CD8-positive, alpha-beta memory T cell (primary cell): Measurements from ENCODE around the gene CUL5. TPM values are rescaled to one million over a fixed set of nuclear protein-coding genes. Genes with fewer than 3 reads are reported as not detected.
"Not testable (repeated sequence)": the region's sequence is repeated elsewhere in the genome, so short reads cannot be mapped to it uniquely, and the experiment has no call there.

Source experiments
- CTCF ChIA-PET: fragments of 350-600 bp; sonication (Branson Sonifier 250); formaldehyde crosslinking; loops from one replicate; lab custom pipeline; 2021; ENCODE audit warnings: antibody characterized with exemption; lab: Charles Lee
- POLR2A ChIA-PET: fragments of 350-600 bp; sonication (Branson Sonifier 250); formaldehyde crosslinking; loops from one replicate; lab custom pipeline; 2021; ENCODE audit warnings: antibody characterized with exemption; lab: Charles Lee
- DNase-seq, 5 donors: peaks; one replicate each; pipeline versions ENCODE4 v3.0.0 to v3.0.0-alpha.2; 2020 to 2022; ENCODE audit warnings: mixed read lengths in 1 of 5
- H3K27ac ChIP-seq: one replicate; pipeline ENCODE4 v1.7.0; 2013; ENCODE audit warnings: low read depth, mild to moderate bottlenecking, low read length, moderate library complexity
- H3K27me3 ChIP-seq: 2 replicates; pipeline ENCODE4 v1.7.0; 2013; ENCODE audit warnings: low read length, mild to moderate bottlenecking; ENCODE audit not compliant: insufficient read depth, poor library complexity, severe bottlenecking
- H3K36me3 ChIP-seq: 2 replicates; pipeline ENCODE4 v1.7.0; 2013; ENCODE audit warnings: mild to moderate bottlenecking, low read length, moderate library complexity; ENCODE audit not compliant: insufficient read depth
- H3K4me1 ChIP-seq: 2 replicates; pipeline ENCODE4 v1.7.0; 2013; ENCODE audit warnings: mild to moderate bottlenecking, low read length, moderate library complexity; ENCODE audit not compliant: insufficient read depth
- H3K4me3 ChIP-seq: 2 replicates; pipeline ENCODE4 v1.7.0; 2013; ENCODE audit warnings: mild to moderate bottlenecking, low read length
- H3K9me3 ChIP-seq: 2 replicates; pipeline ENCODE4 v1.7.0; 2013; ENCODE audit warnings: mild to moderate bottlenecking, low read length
- H3K27ac Mint-ChIP-seq, 8 donors: one replicate each; pipeline ENCODE4 v1.8.0; 2020 to 2021; ENCODE audit warnings: mixed read lengths in 8 of 8, mild to moderate bottlenecking in 6 of 8, inconsistent platforms in 3 of 8, moderate library complexity in 3 of 8
- H3K27me3 Mint-ChIP-seq, 2 donors: one replicate each; pipeline ENCODE4 v1.8.0; 2020 to 2021; ENCODE audit warnings: mixed read lengths in 2 of 2, mild to moderate bottlenecking in 1 of 2, moderate library complexity in 1 of 2
- H3K36me3 Mint-ChIP-seq, 3 donors: one replicate each; pipeline ENCODE4 v1.8.0; 2020 to 2021; ENCODE audit warnings: mixed read lengths in 3 of 3, inconsistent platforms in 1 of 3, mild to moderate bottlenecking in 1 of 3
- H3K4me1 Mint-ChIP-seq, 3 donors: one replicate each; pipeline ENCODE4 v1.8.0; 2020 to 2021; ENCODE audit warnings: mixed read lengths in 3 of 3, inconsistent platforms in 1 of 3, mild to moderate bottlenecking in 1 of 3
- H3K4me3 Mint-ChIP-seq, 7 donors: one replicate each; pipeline ENCODE4 v1.8.0; 2020 to 2021; ENCODE audit warnings: mixed read lengths in 7 of 7, mild to moderate bottlenecking in 6 of 7, moderate library complexity in 4 of 7, inconsistent platforms in 2 of 7
- H3K9me3 Mint-ChIP-seq, 5 donors: one replicate each; pipeline ENCODE4 v1.8.0; 2020 to 2022; ENCODE audit warnings: mixed read lengths in 5 of 5, mild to moderate bottlenecking in 3 of 5, moderate library complexity in 2 of 5, inconsistent platforms in 1 of 5
- polyA plus RNA-seq: library from polyadenylated mRNA; unstranded; fragments of 300-500 nt; fragmentation: Illumina TruSeq; gene quantifications from one replicate; pipeline ENCODE4 v1.2.3, GENCODE V29; 2021
- total RNA-seq, 2 experiments: library from RNA; stranded (reverse); gene quantifications; one replicate each; pipeline ENCODE4 v1.2.3, GENCODE V29; 2021

Gene CUL5
- total and polyA plus RNA-seq, 3 experiments from 2014 or later: 39.0 to 42.9 (median 41.8) TPM

- H3K36me3 ChIP-seq: peaks cover 12% of the 10 kb centered on the region
- CTCF ChIA-PET: no interaction called here
- H3K4me1 ChIP-seq: no peaks in the 10 kb centered on the region
Measured at GRCh38 chr11:108097179-108097578, 88.5 kb downstream of the CUL5 start.

DNA sequence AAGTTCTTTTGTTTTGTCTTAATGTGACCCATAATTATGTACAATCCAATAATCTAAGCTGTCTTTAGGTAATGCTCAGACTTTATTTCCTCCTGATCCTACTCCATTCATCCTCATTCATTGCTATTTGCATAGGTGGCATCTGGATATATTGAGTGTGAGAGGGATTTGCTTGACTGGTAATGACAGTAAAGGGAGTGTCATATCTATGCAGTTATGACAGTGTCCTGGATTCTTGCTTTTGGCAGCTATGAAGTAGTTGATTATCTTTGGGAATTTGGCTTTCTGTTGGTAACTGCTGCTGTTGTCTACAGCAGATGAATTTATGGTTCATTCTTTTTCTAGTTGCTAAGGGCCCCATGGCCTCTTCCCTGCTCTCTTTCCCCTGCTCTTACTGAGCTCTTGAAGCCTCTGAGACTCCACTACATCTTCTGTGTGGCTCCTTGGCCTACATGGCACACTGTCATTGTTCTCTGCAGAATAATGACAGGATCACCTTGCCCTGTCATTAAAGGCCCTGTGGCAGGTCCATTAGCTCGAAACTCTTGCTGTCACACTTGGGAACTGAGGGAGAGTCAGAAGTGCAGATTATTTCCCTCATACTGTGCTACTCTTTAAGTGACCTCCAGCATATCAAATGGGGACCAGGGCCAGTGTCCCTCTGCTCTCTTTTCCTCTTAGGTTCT lies 92.5 kb downstream of the CUL5 start:
- H3K4me3 ChIP-seq: no peak overlapping the region
- no peaks in the 10 kb centered on the region for H3K27me3 Mint-ChIP-seq
- H3K27ac Mint-ChIP-seq: peak overlapping the region in 5 of 8 donors; percentile 19 to 86 (median 45)
- H3K4me3 Mint-ChIP-seq: no peak overlapping the region
- H3K9me3 ChIP-seq: no peaks in the 10 kb centered on the region
- ChIA-PET CTCF (no interaction called here), POLR2A (no interaction called here)
- DNase-seq: no peak
- H3K4me1 Mint-ChIP-seq: no peaks in the 10 kb centered on the region
- no peaks in the 10 kb centered on the region for H3K4me1 ChIP-seq
- no peaks in the 10 kb centered on the region for H3K9me3 Mint-ChIP-seq
- no peaks in the 10 kb centered on the region for H3K27me3 ChIP-seq
- H3K36me3 ChIP-seq: peaks cover 5% of the 10 kb centered on the region
- H3K27ac ChIP-seq: no peak overlapping the region
- peaks cover 4 to 72% (median 12%) of the 10 kb centered on the region in 3 donors for H3K36me3 Mint-ChIP-seq

More at GRCh38 chr11:108097179-108097578, 88.5 kb downstream of the CUL5 start:
- H3K9me3 ChIP-seq: no peaks in the 10 kb centered on the region
- H3K27me3 ChIP-seq: no peaks in the 10 kb centered on the region
- peak overlapping the region in 3 of 8 donors; percentile 27 to 72 (median 37) for H3K27ac Mint-ChIP-seq
- POLR2A ChIA-PET: no interaction called here
- no peaks in the 10 kb centered on the region for H3K4me1 Mint-ChIP-seq
- H3K27me3 Mint-ChIP-seq: no peaks in the 10 kb centered on the region
- H3K9me3 Mint-ChIP-seq: no peaks in the 10 kb centered on the region
- no peak for DNase-seq
- no peak overlapping the region for H3K4me3 Mint-ChIP-seq
- H3K27ac ChIP-seq: no peak overlapping the region
- H3K36me3 Mint-ChIP-seq: peaks cover 0 to 70% (median 19%) of the 10 kb centered on the region in 3 donors
- no peak overlapping the region for H3K4me3 ChIP-seq

DNA sequence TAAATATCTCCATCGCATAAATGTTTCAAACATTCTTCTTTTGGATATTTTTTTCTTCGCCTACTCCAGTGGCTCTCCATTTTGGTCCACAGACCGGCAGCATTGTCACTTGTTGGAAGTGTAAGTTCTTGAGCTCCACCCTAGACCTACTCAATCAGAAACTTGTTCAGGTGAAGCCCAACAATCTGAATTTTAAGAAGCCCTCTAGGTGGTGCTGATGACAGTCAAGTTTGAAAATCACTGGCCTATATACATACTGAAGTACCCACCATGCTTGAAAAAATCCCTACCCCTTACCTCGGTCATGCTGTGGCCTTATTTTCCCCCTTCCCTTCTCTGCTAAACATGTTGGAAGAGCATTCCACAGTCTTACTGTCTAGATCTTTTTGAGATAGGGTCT lies 102.4 kb downstream of the CUL5 start:
- Histone ChIP-seq H3K27ac (no peak overlapping the region), H3K36me3 (no peaks in the 10 kb centered on the region), H3K9me3 (no peaks in the 10 kb centered on the region), H3K4me1 (no peaks in the 10 kb centered on the region), H3K27me3 (no peaks in the 10 kb centered on the region), H3K4me3 (no peak overlapping the region)
- no peak for DNase-seq
- no peaks in the 10 kb centered on the region for H3K27me3 Mint-ChIP-seq
- peaks cover 0 to 3% (median 0%) of the 10 kb centered on the region in 3 donors for H3K4me1 Mint-ChIP-seq
- H3K27ac Mint-ChIP-seq: peak overlapping the region in 5 of 8 donors; percentile 2 to 55 (median 52)
- H3K36me3 Mint-ChIP-seq: peaks cover 0 to 7% (median 0%) of the 10 kb centered on the region in 3 donors
- no peak overlapping the region for H3K4me3 Mint-ChIP-seq
- ChIA-PET CTCF (no interaction called here), POLR2A (no interaction called here)
- no peaks in the 10 kb centered on the region for H3K9me3 Mint-ChIP-seq

DNA sequence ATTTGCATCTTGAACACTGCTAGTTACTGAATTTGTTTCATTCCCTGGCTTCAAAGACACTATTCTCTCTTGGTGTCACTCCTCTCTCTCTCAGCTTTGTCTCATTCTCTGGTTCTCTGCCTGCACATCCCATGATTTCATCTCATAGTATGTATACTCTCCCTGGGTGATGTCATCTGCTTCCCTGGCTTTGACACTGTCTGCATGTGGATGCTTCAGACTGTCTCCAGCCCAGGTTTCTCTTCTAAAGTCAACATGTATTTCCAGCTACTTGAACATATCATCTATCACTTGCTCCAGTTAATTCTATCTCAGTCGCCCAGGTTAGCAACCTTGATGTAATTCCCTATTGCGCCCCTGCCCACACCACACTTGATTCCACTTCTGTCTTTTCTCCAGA lies 103.4 kb downstream of the CUL5 start:
- Mint-ChIP-seq H3K36me3 (peaks cover 0 to 6% (median 0%) of the 10 kb centered on the region in 3 donors), H3K27me3 (no peaks in the 10 kb centered on the region), H3K4me3 (no peak overlapping the region), H3K9me3 (no peaks in the 10 kb centered on the region), H3K4me1 (peaks cover 0 to 3% (median 0%) of the 10 kb centered on the region in 3 donors), H3K27ac (peak overlapping the region in 7 of 8 donors; percentile 1 to 91 (median 51))
- H3K4me3 ChIP-seq: no peak overlapping the region
- H3K4me1 ChIP-seq: no peaks in the 10 kb centered on the region
- H3K36me3 ChIP-seq: no peaks in the 10 kb centered on the region
- H3K9me3 ChIP-seq: no peaks in the 10 kb centered on the region
- no peaks in the 10 kb centered on the region for H3K27me3 ChIP-seq
- ChIA-PET POLR2A (no interaction called here), CTCF (interaction anchor here (1.2 to 1.7 kb wide), 3 partner anchors 10 to 103 kb away, joined by 3 to 4 read pairs (median 3); partner anchors contain the start of genes ACAT1 and CUL5)
- H3K27ac ChIP-seq: no peak overlapping the region
- no peak for DNase-seq

GRCh38 chr11:108115500-108116140 lies 106.9 kb downstream of the CUL5 start:
- Histone ChIP-seq H3K27me3 (no peaks in the 10 kb centered on the region), H3K27ac (no peak overlapping the region), H3K4me3 (no peak overlapping the region), H3K9me3 (no peaks in the 10 kb centered on the region), H3K36me3 (no peaks in the 10 kb centered on the region), H3K4me1 (peaks cover 2% of the 10 kb centered on the region)
- H3K36me3 Mint-ChIP-seq: peaks cover 0 to 5% (median 0%) of the 10 kb centered on the region in 3 donors
- H3K4me3 Mint-ChIP-seq: no peak overlapping the region
- DNase-seq: no peak
- ChIA-PET CTCF (no interaction called here), POLR2A (no interaction called here)
- no peaks in the 10 kb centered on the region for H3K27me3 Mint-ChIP-seq
- H3K4me1 Mint-ChIP-seq: peaks cover 0 to 3% (median 2%) of the 10 kb centered on the region in 3 donors
- H3K27ac Mint-ChIP-seq: peak overlapping the region in 2 of 8 donors; percentile 18 to 58
- H3K9me3 Mint-ChIP-seq: no peaks in the 10 kb centered on the region

DNA sequence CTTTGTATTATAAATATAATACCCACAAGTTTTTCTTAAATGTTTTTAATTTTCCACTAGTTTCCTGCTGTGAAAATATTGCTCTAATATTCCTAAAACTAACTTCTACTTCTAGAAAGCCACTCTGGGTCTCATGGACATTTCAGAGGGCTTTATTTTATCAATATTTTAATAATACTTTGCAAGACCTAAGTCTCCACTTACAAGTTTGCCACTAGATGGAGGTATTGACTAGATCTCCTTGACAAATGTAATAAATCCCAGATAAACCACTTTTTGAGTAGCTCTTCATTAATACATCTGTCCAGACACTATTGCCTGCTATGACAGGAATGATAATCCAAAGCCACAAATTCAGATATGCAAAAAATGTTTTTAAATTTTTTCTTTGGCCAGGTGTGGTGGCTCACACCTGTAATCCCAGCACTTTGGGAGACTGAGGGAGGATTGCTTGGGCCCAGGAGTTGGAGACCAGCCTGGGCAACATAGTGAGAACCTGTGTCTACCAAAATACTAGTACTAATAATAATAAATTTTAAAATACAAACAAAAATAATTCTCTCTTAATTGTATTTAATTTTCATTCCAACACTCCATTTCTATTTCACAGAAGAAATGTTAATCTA lies 109.2 kb downstream of the CUL5 start:
- ChIA-PET CTCF (interaction anchor here (0.6 to 2.2 kb wide), 9 partner anchors 10 to 541 kb away, joined by 3 to 7 read pairs (median 3); no protein-coding TSS in a partner anchor), POLR2A (interaction anchor here (0.6 kb wide), 1 partner anchor 18 kb away, joined by 3 read pairs; no protein-coding TSS in a partner anchor)
- peaks cover 13 to 17% (median 13%) of the 10 kb centered on the region in 3 donors for H3K4me1 Mint-ChIP-seq
- no peaks in the 10 kb centered on the region for H3K36me3 ChIP-seq
- no peak overlapping the region for H3K4me3 ChIP-seq
- peak overlapping the region in 1 of 8 donors; percentile 46 for H3K27ac Mint-ChIP-seq
- peaks cover 19% of the 10 kb centered on the region for H3K4me1 ChIP-seq
- H3K9me3 ChIP-seq: no peaks in the 10 kb centered on the region
- H3K36me3 Mint-ChIP-seq: peaks cover 0 to 4% (median 0%) of the 10 kb centered on the region in 3 donors
- no peaks in the 10 kb centered on the region for H3K9me3 Mint-ChIP-seq
- no peaks in the 10 kb centered on the region for H3K27me3 ChIP-seq
- H3K27me3 Mint-ChIP-seq: no peaks in the 10 kb centered on the region
- no peak for DNase-seq
- H3K27ac ChIP-seq: no peak overlapping the region
- H3K4me3 Mint-ChIP-seq: peak overlapping the region in 1 of 7 donors; percentile 29

- H3K4me1 Mint-ChIP-seq: peaks cover 34 to 44% (median 41%) of the 10 kb centered on the region in 3 donors
- H3K36me3 Mint-ChIP-seq, H3K27me3 Mint-ChIP-seq, DNase-seq, H3K9me3 ChIP-seq, CTCF ChIA-PET, H3K27me3 ChIP-seq, H3K36me3 ChIP-seq, POLR2A ChIA-PET, H3K9me3 Mint-ChIP-seq: not testable (repeated sequence)
- H3K4me1 ChIP-seq: peaks cover 39% of the 10 kb centered on the region
- peak overlapping the region; percentile 85 to 94 (median 91) for H3K4me3 Mint-ChIP-seq
- H3K27ac ChIP-seq: peak overlapping the region; percentile 44
- H3K4me3 ChIP-seq: peak overlapping the region; percentile 86
- H3K27ac Mint-ChIP-seq: peak overlapping the region; percentile 44 to 90 (median 74)
Measured at GRCh38 chr11:108120936-108121273, 112.2 kb downstream of the CUL5 start.
